ENCODE data around the gene ARHGEF12.

ARHGEF12 gene

DNA sequence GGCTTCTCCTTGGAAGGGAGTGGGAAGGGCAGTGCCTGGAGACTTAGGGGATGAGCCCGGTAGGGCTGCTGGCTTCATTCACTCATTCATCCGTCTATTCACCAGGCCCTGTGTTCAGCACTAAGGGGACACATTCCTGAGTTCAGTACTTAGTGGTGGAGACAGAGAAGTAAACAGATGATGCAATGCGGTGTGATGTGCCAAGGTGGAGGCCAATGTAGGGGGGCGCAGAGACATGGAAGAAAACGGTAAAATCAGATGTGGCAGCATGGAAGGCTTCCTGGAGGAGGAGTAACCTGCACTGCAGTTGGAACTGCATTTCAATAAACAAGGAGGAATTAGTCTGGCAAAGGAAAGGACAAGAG is 196.6 kb downstream of the ARHGEF12 start:
- DNase-seq (ENCODE audit: extremely low read depth in 1 of 2, low read depth in 1 of 2), result no peak

- DNase-seq (ENCODE audit: extremely low read depth in 1 of 2, low read depth in 1 of 2), result no peak
Measured at GRCh38 chr11:120536091-120536796, 200.0 kb downstream of the ARHGEF12 start.

DNA sequence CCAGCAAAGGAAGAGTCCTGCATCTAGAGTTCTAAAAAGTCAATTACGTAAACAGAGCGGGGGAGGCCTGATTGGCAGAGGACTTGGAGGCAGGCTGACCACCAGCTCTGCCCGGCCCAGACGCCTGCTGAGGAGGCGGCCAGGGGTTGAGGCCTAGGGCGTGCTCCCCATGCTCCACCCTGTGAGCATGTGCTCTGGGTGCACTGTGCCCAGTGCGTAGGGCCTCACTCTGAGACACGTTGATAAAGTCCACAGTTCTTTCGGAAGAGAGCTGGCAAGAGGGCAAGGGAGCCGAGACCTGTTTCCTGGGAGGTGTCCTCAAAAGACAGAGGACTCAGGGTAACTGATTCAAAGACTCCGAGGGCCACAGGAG is 200.6 kb downstream of the ARHGEF12 start:
- no peak for DNase-seq (ENCODE audit: extremely low read depth in 1 of 2, low read depth in 1 of 2)

- no peak for DNase-seq (ENCODE audit: extremely low read depth in 1 of 2, low read depth in 1 of 2)
Measured at GRCh38 chr11:120537996-120538395, 201.8 kb downstream of the ARHGEF12 start.

GRCh38 chr11:120538707-120539106 is 202.5 kb downstream of the ARHGEF12 start:
- no peak for DNase-seq (ENCODE audit: extremely low read depth in 1 of 2, low read depth in 1 of 2)
